ENCODE measurements around the gene ATG5. TPM values are rescaled to one million over a fixed set of nuclear protein-coding genes. Genes with fewer than 3 reads are reported as not detected.

The ATG5 gene
- polyA plus RNA-seq, 1 of the 3 experiments (the other 2 are of a cell fraction) = 15.5 TPM

DNA sequence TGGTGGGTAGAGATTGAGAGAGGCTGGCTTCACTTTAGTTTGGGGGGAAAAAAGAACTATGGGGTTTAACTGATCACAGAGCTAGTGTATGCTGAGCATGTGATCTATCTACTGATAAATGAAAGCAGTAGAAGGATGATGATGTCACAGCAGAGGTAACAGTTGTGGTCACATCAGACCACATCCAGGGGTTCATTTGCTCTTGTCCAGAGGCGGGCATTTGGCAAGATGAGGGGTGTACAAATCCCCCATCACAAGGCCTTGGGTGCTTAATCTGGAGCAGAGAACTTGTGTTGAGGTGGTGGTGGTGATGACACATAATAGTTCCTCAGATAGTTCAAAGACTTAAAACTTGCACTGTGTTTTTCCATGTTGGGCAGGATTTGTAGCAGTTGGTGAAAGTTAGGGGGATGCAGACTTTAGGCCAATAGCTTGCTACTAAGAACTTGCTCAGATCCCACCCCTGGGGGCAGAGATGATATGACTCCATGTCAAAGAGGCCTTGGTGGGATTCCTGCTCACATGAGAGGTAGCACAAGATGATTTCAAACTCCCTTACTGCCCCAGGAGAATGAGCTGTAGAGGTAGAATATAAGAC is 176.0 kb downstream of the ATG5 start:
- WGBS (ENCODE audit: low lambda C conversion rate) = no CpG with 5 or more reads among the region's 1 CpG
- H3K4me1 ChIP-seq (ENCODE audit: control insufficient read depth in 1 of 2, insufficient read depth in 2 of 2, low read depth in 1 of 2, low read length in 1 of 2) = peaks cover 0 to 15% of the 10 kb centered on the region in 2 experiments; a peak in 2 of 4 replicates
- H3K27me3 ChIP-seq (ENCODE audit: insufficient read depth) = no peaks in the 10 kb centered on the region
- H3K4me3 ChIP-seq (ENCODE audit: low read depth in 2 of 2, low read length in 1 of 2) = no peak overlapping the region
- H3F3A ChIP-seq (replicated peaks; ENCODE audit: insufficient read depth) = peaks cover 6% of the 10 kb centered on the region
- H3K4me2 ChIP-seq = no peak overlapping the region
- H3K9me3 ChIP-seq = no peaks in the 10 kb centered on the region
- no peak overlapping the region for H3K9ac ChIP-seq
- no peak overlapping the region for H2AFZ ChIP-seq (ENCODE audit: low read depth)
- ChIA-PET CTCF (no interaction called here), POLR2A (no interaction called here)
- TF ChIP-seq USF2 (IDR thresholded peaks at IDR 0.05; ENCODE audit: borderline replicate concordance, low read depth, low read length) = no peak
- TF ChIP-seq EZH2phosphoT487 (IDR thresholded peaks at IDR 0.05; ENCODE audit: borderline replicate concordance, low read depth) = no peak
- no peak for TF ChIP-seq RAD21 (IDR thresholded peaks at IDR 0.05; ENCODE audit: low read length)
- TF ChIP-seq GATA2 (CRISPR knock-in tag; IDR thresholded peaks at IDR 0.05) = no peak
- TF ChIP-seq POLR2AphosphoS5 (IDR thresholded peaks at IDR 0.05; ENCODE audit: low read depth, low read length) = no peak
- no peak for TF ChIP-seq RCOR1 (IDR thresholded peaks at IDR 0.05; ENCODE audit: low read length)
- TF ChIP-seq SIN3A (IDR thresholded peaks at IDR 0.05; ENCODE audit: borderline replicate concordance, low read depth, low read length) = no peak
- TF ChIP-seq TCF12 (IDR thresholded peaks at IDR 0.05) = no peak
- no peak for TF ChIP-seq NFIC (IDR thresholded peaks at IDR 0.05; ENCODE audit: borderline replicate concordance)
- no peak for TF ChIP-seq ELF1 (IDR thresholded peaks at IDR 0.05)
- TF ChIP-seq YY1 (IDR thresholded peaks at IDR 0.05; ENCODE audit: low read depth) = no peak
- TF ChIP-seq TEAD4 (IDR thresholded peaks at IDR 0.05; ENCODE audit: borderline replicate concordance, insufficient read depth) = no peak
- TF ChIP-seq CHD2 (IDR thresholded peaks at IDR 0.05; ENCODE audit: low read length, partially characterized antibody) = no peak
- no peaks in the 10 kb centered on the region for H3K79me2 ChIP-seq (ENCODE audit: insufficient read depth)
- no peaks in the 10 kb centered on the region for H3K9me2 ChIP-seq
- no peaks in the 10 kb centered on the region for H4K20me1 ChIP-seq (ENCODE audit: insufficient read depth)
- H3K27ac ChIP-seq (ENCODE audit: low read depth in 2 of 2, low read length in 1 of 2) = no peak overlapping the region
- DNase-seq = no peak
- H3K36me3 ChIP-seq (replicated peaks in 1 of 2; ENCODE audit: control insufficient read depth in 1 of 2, insufficient read depth in 2 of 2, low read length in 1 of 2) = no peaks in the 10 kb centered on the region

DNA sequence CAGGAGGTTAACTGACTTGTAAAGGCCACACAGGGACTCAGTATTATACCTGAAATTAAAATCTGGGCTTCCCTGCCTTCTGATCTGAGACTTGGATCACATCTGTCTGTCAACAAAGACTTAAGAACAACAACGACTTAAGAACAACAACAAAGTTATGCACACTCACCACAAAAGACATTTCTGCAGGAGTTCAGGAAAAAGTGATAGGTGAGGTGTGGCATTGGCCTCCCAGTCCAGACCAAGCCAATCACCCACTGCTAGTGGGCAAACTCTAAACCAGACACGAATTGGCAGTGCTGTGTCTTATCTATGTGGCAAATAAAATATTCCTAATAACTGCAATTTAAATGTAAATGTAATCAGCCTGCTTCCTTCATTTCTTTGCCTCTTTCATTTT is 178.1 kb downstream of the ATG5 start:
- Histone ChIP-seq H3K27me3 (ENCODE audit: insufficient read depth) (no peaks in the 10 kb centered on the region), H3K9ac (no peak overlapping the region), H3K4me2 (0 out of 2 replicates have a peak overlapping the region, but pooled peaks have one; percentile 35), H3K4me1 (ENCODE audit: control insufficient read depth in 1 of 2, insufficient read depth in 2 of 2, low read depth in 1 of 2, low read length in 1 of 2) (peaks cover 0 to 15% of the 10 kb centered on the region in 2 experiments; a peak in 2 of 4 replicates), H3K36me3 (replicated peaks in 1 of 2; ENCODE audit: control insufficient read depth in 1 of 2, insufficient read depth in 2 of 2, low read length in 1 of 2) (no peaks in the 10 kb centered on the region), H3K4me3 (ENCODE audit: low read depth in 2 of 2, low read length in 1 of 2) (no peak overlapping the region), H3K79me2 (ENCODE audit: insufficient read depth) (no peaks in the 10 kb centered on the region), H4K20me1 (ENCODE audit: insufficient read depth) (no peaks in the 10 kb centered on the region), H3K27ac (ENCODE audit: low read depth in 2 of 2, low read length in 1 of 2) (no peak overlapping the region), H3K9me2 (no peaks in the 10 kb centered on the region), H3K9me3 (no peaks in the 10 kb centered on the region), H2AFZ (ENCODE audit: low read depth) (no peak overlapping the region), H3F3A (replicated peaks; ENCODE audit: insufficient read depth) (peaks cover 6% of the 10 kb centered on the region)
- DNase-seq = no peak
- 50% methylated on average over 1 of the region's 2 CpGs for WGBS (ENCODE audit: low lambda C conversion rate)
- POLR2A ChIA-PET = no interaction called here
- TF ChIP-seq TAF1 (IDR thresholded peaks at IDR 0.05; ENCODE audit: borderline replicate concordance, low read depth, low read length) (no peak), RFX5 (IDR thresholded peaks at IDR 0.05; ENCODE audit: low read length) (no peak), EZH2phosphoT487 (IDR thresholded peaks at IDR 0.05; ENCODE audit: borderline replicate concordance, low read depth) (no peak), MXI1 (IDR thresholded peaks at IDR 0.05; ENCODE audit: low read depth, low read length) (no peak), ELF1 (IDR thresholded peaks at IDR 0.05) (no peak), GABPA (IDR thresholded peaks at IDR 0.05; ENCODE audit: low read depth) (no peak), RAD21 (IDR thresholded peaks at IDR 0.05; ENCODE audit: low read length) (no peak), MEF2A (IDR thresholded peaks at IDR 0.05; ENCODE audit: borderline replicate concordance, low read depth) (no peak), EP300 (IDR thresholded peaks at IDR 0.05; ENCODE audit: borderline replicate concordance in 1 of 2, low read depth in 1 of 2, low read length in 1 of 2) (no peak), TCF12 (IDR thresholded peaks at IDR 0.05) (no peak), RCOR1 (IDR thresholded peaks at IDR 0.05; ENCODE audit: low read length) (no peak), NFIC (IDR thresholded peaks at IDR 0.05; ENCODE audit: borderline replicate concordance) (no peak), RXRA (IDR thresholded peaks at IDR 0.05; ENCODE audit: borderline replicate concordance, low read depth) (no peak), MAX (IDR thresholded peaks at IDR 0.05; ENCODE audit: low read depth) (no peak), TEAD4 (IDR thresholded peaks at IDR 0.05; ENCODE audit: borderline replicate concordance, insufficient read depth) (no peak)
- TF ChIP-seq, protein P1, sequence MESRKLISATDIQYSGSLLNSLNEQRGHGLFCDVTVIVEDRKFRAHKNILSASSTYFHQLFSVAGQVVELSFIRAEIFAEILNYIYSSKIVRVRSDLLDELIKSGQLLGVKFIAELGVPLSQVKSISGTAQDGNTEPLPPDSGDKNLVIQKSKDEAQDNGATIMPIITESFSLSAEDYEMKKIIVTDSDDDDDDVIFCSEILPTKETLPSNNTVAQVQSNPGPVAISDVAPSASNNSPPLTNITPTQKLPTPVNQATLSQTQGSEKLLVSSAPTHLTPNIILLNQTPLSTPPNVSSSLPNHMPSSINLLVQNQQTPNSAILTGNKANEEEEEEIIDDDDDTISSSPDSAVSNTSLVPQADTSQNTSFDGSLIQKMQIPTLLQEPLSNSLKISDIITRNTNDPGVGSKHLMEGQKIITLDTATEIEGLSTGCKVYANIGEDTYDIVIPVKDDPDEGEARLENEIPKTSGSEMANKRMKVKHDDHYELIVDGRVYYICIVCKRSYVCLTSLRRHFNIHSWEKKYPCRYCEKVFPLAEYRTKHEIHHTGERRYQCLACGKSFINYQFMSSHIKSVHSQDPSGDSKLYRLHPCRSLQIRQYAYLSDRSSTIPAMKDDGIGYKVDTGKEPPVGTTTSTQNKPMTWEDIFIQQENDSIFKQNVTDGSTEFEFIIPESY (IDR thresholded peaks at IDR 0.05; ENCODE audit: borderline replicate concordance, low read depth) = no peak
- CTCF ChIA-PET = interaction anchor here (0.6 kb wide), 1 partner anchor 192 kb away, joined by 3 read pairs; no protein-coding TSS in a partner anchor

Measured in SK-N-SH (cell line).